OCI-M2 (cell line): ENCODE data around the gene DCN.

Experiments
- DNase-seq: peaks from one replicate; lab custom pipeline; 2025; ENCODE audit not compliant: unreplicated experiment; lab: John Stamatoyannopoulos, UW

The DCN gene

GRCh38 chr12:91140026-91140931 lies 42.3 kb downstream of the DCN start:
- DNase-seq, result no peak

GRCh38 chr12:91139286-91139685 lies 43.3 kb downstream of the DCN start:
- DNase-seq, result no peak

- no peak for DNase-seq
Observed at GRCh38 chr12:91138337-91138920, 44.2 kb downstream of the DCN start.

GRCh38 chr12:91133871-91134270 lies 48.7 kb downstream of the DCN start:
- DNase-seq, result no peak

- DNase-seq, result no peak
Observed at GRCh38 chr12:91129662-91130362, 52.8 kb downstream of the DCN start.

GRCh38 chr12:91127751-91128150 lies 54.9 kb downstream of the DCN start:
- no peak for DNase-seq

GRCh38 chr12:91127306-91127705 lies 55.3 kb downstream of the DCN start:
- no peak for DNase-seq

- no peak for DNase-seq
Observed at GRCh38 chr12:91126516-91126915, 56.1 kb downstream of the DCN start.

GRCh38 chr12:91123236-91123916 lies 59.2 kb downstream of the DCN start:
- no peak for DNase-seq

GRCh38 chr12:91120781-91121180 lies 61.8 kb downstream of the DCN start:
- no peak for DNase-seq

- DNase-seq, result no peak
Observed at GRCh38 chr12:91119089-91119488, 63.5 kb downstream of the DCN start.

- no peak for DNase-seq
Observed at GRCh38 chr12:91113621-91114020, 69.0 kb downstream of the DCN start.

- no peak for DNase-seq
Observed at GRCh38 chr12:91111366-91112325, 71.0 kb downstream of the DCN start, which contains the start of gene LUM. Gene LUM, minus strand, starts transcription at chr12:91111494. Its CDS starts 2,515 bp downstream, at chr12:91108979.

- no peak for DNase-seq
Observed at GRCh38 chr12:91110311-91110924, 72.2 kb downstream of the DCN start.

- no peak for DNase-seq
Observed at GRCh38 chr12:91109581-91110310, 72.9 kb downstream of the DCN start.

GRCh38 chr12:91109148-91109564 lies 73.5 kb downstream of the DCN start:
- DNase-seq, result no peak

GRCh38 chr12:91108196-91108755 lies 74.3 kb downstream of the DCN start:
- DNase-seq, result no peak

- DNase-seq, result no peak
Observed at GRCh38 chr12:91106283-91106682, 76.3 kb downstream of the DCN start.

- DNase-seq, result no peak
Observed at GRCh38 chr12:91105807-91106206, 76.8 kb downstream of the DCN start.
